HepG2 (cell line): ENCODE measurements around the gene TSSK2. TPM values are rescaled to one million over a fixed set of nuclear protein-coding genes. Genes with fewer than 3 reads are reported as not detected.

Experiments used
- CBX1 ChIP-seq: IDR thresholded peaks from one replicate; pipeline ENCODE4 v1.6.1; 2016; ENCODE audit warnings: antibody characterized with exemption, low read depth
- FOSL1 ChIP-seq: sonication (generic); formaldehyde crosslinking; IDR thresholded peaks from 2 replicates; pipeline ENCODE4 v1.9.0; 2021; ENCODE audit warnings: missing genetic modification reagents, borderline replicate concordance
- FOXO4 ChIP-seq: sonication (generic); formaldehyde crosslinking; conservative IDR thresholded peaks from 2 replicates; pipeline ENCODE4 v1.8.1; 2023; ENCODE audit warnings: missing genetic modification reagents
- HNF4G ChIP-seq, 2 experiments: sonication (generic) in 1 of 2; formaldehyde crosslinking in 1 of 2; IDR thresholded peaks; 2 replicates each; pipeline versions ENCODE4 v1.4.0 to v1.6.1; 2011 to 2020; ENCODE audit warnings: borderline replicate concordance in 2 of 2, low read depth in 2 of 2, mild to moderate bottlenecking in 2 of 2, low read length in 1 of 2, missing genetic modification reagents in 1 of 2, moderate library complexity in 1 of 2
- JDP2 ChIP-seq: sonication (generic); formaldehyde crosslinking; IDR thresholded peaks from 2 replicates; pipeline ENCODE4 v1.8.1; 2022; ENCODE audit warnings: missing genetic modification reagents, borderline replicate concordance
- MAFK ChIP-seq, 2 experiments: IDR thresholded peaks in 1 of 2; conservative IDR thresholded peaks in 1 of 2; 2 replicates each; pipeline ENCODE4 v1.6.1; 2011; ENCODE audit warnings: improper control_type of control experiment in 2 of 2, low read length in 2 of 2
- MED1 ChIP-seq: sonication (generic); formaldehyde crosslinking; IDR thresholded peaks from 2 replicates; pipeline ENCODE4 v1.4.0; 2020; ENCODE audit warnings: missing genetic modification reagents
- NR2F2 ChIP-seq: IDR thresholded peaks from 2 replicates; pipeline ENCODE4 v1.6.1; 2012; ENCODE audit warnings: low read depth, inconsistent platforms, borderline replicate concordance
- PHF5A ChIP-seq: IDR thresholded peaks from one replicate; pipeline ENCODE4 v1.6.1; 2018; ENCODE audit warnings: low read depth, missing genetic modification reagents; ENCODE audit not compliant: unreplicated experiment
- RELA ChIP-seq: sonication (generic); formaldehyde crosslinking; IDR thresholded peaks from 2 replicates; pipeline ENCODE4 v1.4.0; 2020; ENCODE audit warnings: missing genetic modification reagents
- SALL1 ChIP-seq: sonication (generic); formaldehyde crosslinking; IDR thresholded peaks from 2 replicates; pipeline ENCODE4 v1.8.0; 2022; ENCODE audit warnings: mild to moderate bottlenecking, missing genetic modification reagents
- TFDP2 ChIP-seq: sonication (generic); formaldehyde crosslinking; IDR thresholded peaks from 2 replicates; pipeline ENCODE4 v1.4.0; 2020; ENCODE audit warnings: missing genetic modification reagents
- TP53 ChIP-seq: sonication (generic); formaldehyde crosslinking; conservative IDR thresholded peaks from 2 replicates; pipeline ENCODE4 v1.4.0; 2020; ENCODE audit warnings: missing genetic modification reagents
- TSC22D2 ChIP-seq: sonication (generic); formaldehyde crosslinking; IDR thresholded peaks from 2 replicates; pipeline ENCODE4 v1.5.1; 2020; ENCODE audit warnings: missing genetic modification reagents, mild to moderate bottlenecking, borderline replicate concordance
- ZBTB49 ChIP-seq: sonication (generic); formaldehyde crosslinking; IDR thresholded peaks from 2 replicates; pipeline ENCODE4 v1.4.0; 2020; ENCODE audit warnings: missing genetic modification reagents, borderline replicate concordance
- ZC3H4 ChIP-seq: sonication (generic); formaldehyde crosslinking; IDR thresholded peaks from 2 replicates; pipeline ENCODE4 v1.4.0; 2020; ENCODE audit warnings: missing genetic modification reagents, borderline replicate concordance
- ZNF331 ChIP-seq: sonication (generic); formaldehyde crosslinking; IDR thresholded peaks from 2 replicates; pipeline ENCODE4 v1.4.0; 2020; ENCODE audit warnings: missing genetic modification reagents
- ZNF800 ChIP-seq: sonication (generic); formaldehyde crosslinking; IDR thresholded peaks from 2 replicates; pipeline ENCODE4 v1.4.0; 2020; ENCODE audit warnings: missing genetic modification reagents
- polyA plus RNA-seq, 8 experiments: library from polyadenylated mRNA; depleted of rRNA in 3 of 8; stranded (reverse) in 7 of 8; unstranded in 1 of 8; fragments of >200 nt; fragmentation: Illumina TruSeq in 4 of 8; extraction: Trizol in 4 of 8; gene quantifications; 2 replicates each; pipeline versions ENCODE4 v1.2.1 to v1.2.3, GENCODE V29; 2011 to 2016; ENCODE audit warnings: low read depth in 4 of 8, missing spikeins in 1 of 8, mixed read lengths in 1 of 8; ENCODE audit not compliant: insufficient read depth in 1 of 8
- total RNA-seq, 5 experiments: library from RNA; depleted of rRNA; stranded (reverse); fragments of >200 nt; fragmentation: Illumina TruSeq; extraction: Trizol; gene quantifications; 2 replicates each; pipeline ENCODE4 v1.2.3, GENCODE V29; 2016; ENCODE audit warnings: low read depth in 1 of 5
- TF ChIP-seq, protein P1 (sequence below): IDR thresholded peaks from 2 replicates; pipeline ENCODE4 v1.6.1; 2016; ENCODE audit warnings: missing genetic modification reagents, missing compliant biosample characterization
- TF ChIP-seq, protein P2 (sequence below): IDR thresholded peaks from 2 replicates; pipeline ENCODE4 v1.6.1; 2016

The TSSK2 gene
- total and polyA plus RNA-seq, 2 of the 13 experiments (the other 11 are each of a cell fraction or from before 2014, with no cell fraction given) = not detected

- peak; percentile 67 for TF ChIP-seq CBX1
- peak; percentile 73 for TF ChIP-seq HNF4G (IDR thresholded peaks at IDR 0.05; ENCODE audit: borderline replicate concordance, low read depth, low read length)
- 0 out of 2 replicates have a peak, but pooled peaks have one; percentile 4 for TF ChIP-seq HNF4G (CRISPR knock-in tag; IDR thresholded peaks at IDR 0.05; ENCODE audit: borderline replicate concordance, low read depth)
- peak; percentile 62; the same call in 1 of the 2 replicates for TF ChIP-seq TFDP2 (CRISPR knock-in tag)
- 0 out of 2 replicates have a peak, but pooled peaks have one; percentile 21 for TF ChIP-seq FOSL1 (CRISPR knock-in tag)
- no peak for TF ChIP-seq MAFK (conservative IDR thresholded peaks at IDR 0.05 in 1 of 2, IDR thresholded peaks at IDR 0.05 in 1 of 2; ENCODE audit: low read length in 2 of 2)
- TF ChIP-seq SALL1 = 0 out of 2 replicates have a peak, but pooled peaks have one; percentile 37
- TF ChIP-seq, protein P1, sequence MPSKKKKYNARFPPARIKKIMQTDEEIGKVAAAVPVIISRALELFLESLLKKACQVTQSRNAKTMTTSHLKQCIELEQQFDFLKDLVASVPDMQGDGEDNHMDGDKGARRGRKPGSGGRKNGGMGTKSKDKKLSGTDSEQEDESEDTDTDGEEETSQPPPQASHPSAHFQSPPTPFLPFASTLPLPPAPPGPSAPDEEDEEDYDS (CRISPR knock-in tag) = peak; percentile 72; the same call in 1 of the 2 replicates
- no peak for TF ChIP-seq ZBTB49 (CRISPR knock-in tag)
- TF ChIP-seq MED1 (CRISPR knock-in tag) = peak; percentile 61
- no peak for TF ChIP-seq FOXO4
- TF ChIP-seq TP53 = 0 out of 2 replicates have a peak, but pooled peaks have one; percentile 22
- TF ChIP-seq ZNF800 (CRISPR knock-in tag) = no peak
- TF ChIP-seq, protein P2, sequence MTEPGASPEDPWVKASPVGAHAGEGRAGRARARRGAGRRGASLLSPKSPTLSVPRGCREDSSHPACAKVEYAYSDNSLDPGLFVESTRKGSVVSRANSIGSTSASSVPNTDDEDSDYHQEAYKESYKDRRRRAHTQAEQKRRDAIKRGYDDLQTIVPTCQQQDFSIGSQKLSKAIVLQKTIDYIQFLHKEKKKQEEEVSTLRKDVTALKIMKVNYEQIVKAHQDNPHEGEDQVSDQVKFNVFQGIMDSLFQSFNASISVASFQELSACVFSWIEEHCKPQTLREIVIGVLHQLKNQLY (CRISPR knock-in tag) = peak; percentile 48; the same call in 1 of the 2 replicates
- no peak for TF ChIP-seq JDP2 (CRISPR knock-in tag)
- 0 out of 2 replicates have a peak, but pooled peaks have one; percentile 80 for TF ChIP-seq RELA (CRISPR knock-in tag)
- peak; percentile 44; the same call in 1 of the 2 replicates for TF ChIP-seq NR2F2
- no peak for TF ChIP-seq TSC22D2 (CRISPR knock-in tag)
- no peak for TF ChIP-seq PHF5A (CRISPR knock-in tag)
- TF ChIP-seq ZC3H4 (CRISPR knock-in tag) = peak; percentile 24; the same call in 1 of the 2 replicates
- TF ChIP-seq ZNF331 (CRISPR knock-in tag) = peak; percentile 71
These were observed 47.8 kb downstream of the TSSK2 start, which contains the start of gene SLC25A1 (continued) for GRCh38 chr22:19178657-19179496.
